Stimulated activated CD4-positive, alpha-beta T cell treated with anti-CD3 and anti-CD28 coated beads, Interleukin-15, amount 100 ng/mL, for 48 hours (primary cell): ENCODE measurements around the gene GRM5.

Experiments
- DNase-seq, 2 donors: peaks; one replicate each; pipeline ENCODE4 v3.0.0-alpha.2; 2020; ENCODE audit warnings: low read depth in 2 of 2

Gene GRM5

DNA sequence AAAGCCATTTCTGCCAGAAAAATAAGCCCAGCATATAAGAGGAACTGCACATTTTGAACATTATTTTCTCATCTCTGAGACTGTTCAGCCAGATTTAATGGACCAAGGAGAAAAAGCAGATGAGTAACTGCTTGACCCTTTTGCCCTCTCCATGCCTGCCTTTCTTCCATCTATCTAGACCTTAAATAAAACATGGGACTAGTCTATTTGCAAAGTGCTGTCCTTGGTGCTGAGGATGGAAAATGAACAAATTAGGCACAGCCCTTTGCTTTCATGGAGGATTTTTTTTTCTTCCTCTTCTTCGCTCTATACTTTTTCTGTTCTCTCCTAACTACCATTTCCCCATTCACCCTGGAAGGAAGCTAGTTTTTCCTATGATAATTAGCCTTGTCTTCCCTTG, 361.3 kb downstream of the GRM5 start:
- no peak for DNase-seq

DNA sequence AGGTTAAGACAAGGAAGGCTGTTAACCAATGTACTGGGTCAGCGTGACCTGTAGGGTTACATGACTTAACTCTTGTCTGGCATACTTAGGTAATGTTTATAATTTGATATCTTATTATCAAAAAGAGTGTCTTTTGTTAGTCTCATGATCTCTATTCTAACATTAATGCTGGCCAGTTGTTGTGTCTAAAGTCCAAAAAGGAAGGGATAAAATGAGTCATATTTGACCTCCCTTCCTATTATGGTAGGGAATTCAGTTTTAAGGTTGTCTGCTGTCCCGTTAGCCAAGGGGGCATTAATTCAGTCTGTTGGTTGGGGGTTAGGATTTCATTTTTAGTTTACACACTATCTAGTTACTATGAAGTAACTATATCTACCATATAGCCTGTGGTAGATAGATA, 364.0 kb downstream of the GRM5 start:
- DNase-seq: no peak

DNA sequence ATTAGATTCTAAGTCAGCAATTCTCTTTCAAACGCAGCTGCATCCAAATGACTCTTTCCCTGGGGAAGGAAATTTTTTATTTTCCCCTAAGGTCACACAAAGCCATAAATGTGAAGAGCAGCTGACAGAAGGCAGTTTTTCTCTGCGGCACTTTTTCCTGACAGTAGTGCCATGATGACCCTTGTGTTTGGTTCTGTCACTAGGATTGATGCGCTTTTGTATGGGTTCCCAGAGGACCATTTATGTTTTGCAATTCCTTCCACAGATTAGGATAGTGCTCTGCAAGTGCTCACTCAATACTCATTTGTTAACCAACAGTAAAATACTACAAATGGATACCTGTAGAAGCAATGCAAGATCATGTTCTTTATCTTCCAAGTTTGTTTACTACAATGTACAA, 368.6 kb downstream of the GRM5 start:
- DNase-seq: no peak

DNA sequence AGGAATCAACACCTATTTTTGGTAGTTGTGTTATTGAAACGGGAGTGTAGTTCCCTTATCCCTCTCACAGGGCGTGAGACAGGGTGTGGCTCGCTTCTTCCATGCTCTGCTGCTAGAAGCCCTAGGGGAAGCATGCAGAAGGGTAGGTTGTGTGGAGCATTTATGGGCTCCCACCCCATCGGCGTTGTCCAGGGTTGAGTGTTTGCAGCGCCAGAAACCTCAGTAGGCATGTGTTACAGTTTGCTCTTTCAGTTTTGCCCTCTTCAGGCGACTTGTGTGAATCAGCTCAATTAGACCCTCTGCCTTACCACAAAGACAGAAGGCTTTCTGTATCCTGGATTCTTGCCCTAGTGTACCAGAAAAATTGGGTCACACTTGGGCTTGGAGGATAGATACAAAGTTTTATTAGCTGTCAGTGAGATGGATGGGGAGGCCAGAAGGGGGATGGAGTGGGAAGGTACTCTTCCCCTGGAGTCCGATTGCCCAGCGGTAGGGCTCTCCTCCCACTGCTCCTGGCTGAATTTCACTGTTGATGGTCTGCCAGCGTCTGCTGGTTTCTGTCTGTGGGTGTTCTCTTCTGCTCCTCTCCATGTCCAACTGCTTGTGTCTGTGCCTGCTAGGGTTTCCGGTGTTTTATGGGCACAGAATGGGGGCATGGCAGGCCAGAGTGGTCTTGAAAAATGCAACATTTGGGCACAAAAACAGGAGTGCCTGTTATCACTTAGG, 369.9 kb downstream of the GRM5 start:
- DNase-seq: no peak

DNA sequence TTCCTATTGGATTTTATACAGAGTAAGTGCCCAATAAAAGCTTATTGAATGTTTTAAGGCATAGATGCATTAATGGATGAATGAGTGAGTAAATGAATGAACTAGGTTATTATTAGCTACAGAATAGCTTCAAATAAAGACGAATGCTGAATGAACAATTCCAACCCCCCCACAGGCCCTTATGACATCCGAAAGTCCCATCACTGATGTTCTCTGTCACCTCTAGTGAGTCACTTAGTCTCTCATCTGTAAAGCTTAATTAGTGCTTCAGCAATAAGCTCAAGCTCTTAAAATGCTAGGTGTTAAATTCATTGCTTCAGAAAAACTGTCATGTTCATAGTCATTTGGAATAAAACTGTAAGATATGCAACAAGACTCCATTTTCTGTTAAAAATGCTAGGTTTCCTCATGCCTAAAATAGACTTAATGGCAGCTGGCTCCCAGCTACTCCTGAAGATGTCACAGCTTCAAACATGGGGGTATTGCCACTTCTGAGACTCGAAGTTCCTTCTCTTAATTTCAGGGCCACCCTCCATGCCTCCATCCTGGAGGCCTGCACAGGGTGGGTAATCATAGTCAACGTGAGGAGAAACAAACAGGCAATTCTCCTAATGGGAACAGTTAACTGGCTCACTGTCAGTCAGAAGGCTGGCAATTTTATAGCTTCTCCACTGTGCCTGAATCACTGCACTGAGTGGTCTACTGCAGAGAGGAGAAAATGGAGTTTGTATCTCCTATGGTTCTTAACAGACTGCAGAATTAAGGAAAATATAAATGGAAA, 373.3 kb downstream of the GRM5 start:
- no peak for DNase-seq

DNA sequence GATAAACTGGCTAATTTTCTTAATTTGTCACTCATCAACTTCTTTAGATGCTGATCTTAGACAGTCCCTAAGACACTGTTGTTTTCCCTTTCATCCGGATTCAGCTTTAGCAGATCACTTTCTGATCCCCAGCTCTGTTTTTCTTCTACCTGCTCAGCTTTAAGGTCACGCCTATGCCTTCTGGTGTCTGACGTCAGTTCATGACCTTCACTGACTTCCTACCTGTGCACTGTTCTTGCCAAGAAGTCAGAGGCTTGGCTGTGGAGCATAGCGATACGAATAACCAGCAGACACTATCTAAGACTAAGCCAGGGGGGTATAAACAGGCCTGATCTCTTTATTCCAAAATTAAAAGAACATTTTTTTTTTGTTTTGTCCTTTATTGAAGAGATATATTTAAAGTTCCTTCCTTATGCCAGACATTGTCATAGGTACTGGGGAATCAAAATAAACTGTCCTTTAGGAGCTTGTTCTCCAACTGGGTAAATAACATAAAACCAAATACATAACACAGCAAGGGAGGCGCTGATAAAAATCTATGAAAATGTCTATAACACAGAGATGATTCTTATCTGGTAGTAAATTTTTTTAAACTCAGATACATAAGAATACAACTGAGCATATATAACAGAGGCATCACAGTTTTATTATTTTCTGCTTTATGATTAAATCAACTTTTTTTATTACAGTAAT, 376.1 kb downstream of the GRM5 start:
- no peak for DNase-seq

DNA sequence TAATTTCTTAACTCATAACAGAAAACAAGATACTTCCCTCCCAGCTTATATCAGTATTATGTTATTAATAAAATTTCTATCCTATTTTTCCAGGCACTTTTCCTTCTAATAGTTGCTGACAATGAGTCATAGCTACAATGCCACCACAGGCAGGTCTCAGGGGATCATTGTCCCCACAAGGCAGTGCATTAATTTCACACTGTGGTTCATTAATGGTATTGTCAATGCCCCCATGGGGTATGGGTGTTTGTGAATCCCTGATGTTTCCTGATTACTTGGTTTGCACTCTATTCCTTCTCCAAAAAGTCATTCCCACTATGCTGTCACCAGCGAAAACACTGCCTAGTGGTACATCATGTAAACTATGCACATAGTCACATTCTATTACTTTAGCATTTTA, 382.8 kb downstream of the GRM5 start:
- no peak for DNase-seq

DNA sequence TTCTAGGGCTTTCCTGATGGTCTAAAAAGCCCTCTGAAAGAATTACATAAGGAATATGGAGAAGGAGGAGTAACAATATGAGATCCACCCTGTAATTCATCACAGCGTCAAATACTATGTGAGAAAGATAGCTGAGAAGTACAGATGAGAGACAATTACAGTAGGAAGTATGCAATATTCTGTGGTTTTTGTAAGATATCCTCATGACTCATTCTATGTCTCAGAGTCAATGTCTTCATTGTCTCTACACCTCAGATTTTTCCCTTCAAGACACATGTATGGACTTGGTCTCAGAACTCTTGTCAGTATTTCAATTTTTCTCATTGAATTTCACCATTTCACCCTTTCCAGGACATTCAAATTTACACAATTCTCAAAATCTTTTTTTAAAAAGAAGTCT, 385.0 kb downstream of the GRM5 start:
- DNase-seq: no peak

DNA sequence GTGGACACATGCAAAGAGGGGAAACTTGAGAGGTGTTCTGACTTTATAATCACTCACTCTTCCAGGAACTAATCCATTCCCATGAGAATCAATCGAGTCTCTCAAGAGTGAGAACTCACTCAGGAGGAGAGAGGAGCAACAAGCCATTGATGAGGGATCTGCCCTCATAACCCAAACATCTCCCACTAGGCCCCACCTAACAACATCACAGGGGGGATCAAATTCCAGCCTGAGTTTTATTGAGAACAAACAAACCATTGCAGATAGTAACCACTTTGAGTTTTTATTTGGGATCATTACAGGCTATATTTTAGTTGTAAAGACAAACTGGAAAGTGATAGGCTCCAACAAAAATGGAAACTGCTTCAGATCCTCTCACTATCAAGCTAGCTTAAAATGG, 399.4 kb downstream of the GRM5 start:
- no peak for DNase-seq

DNA sequence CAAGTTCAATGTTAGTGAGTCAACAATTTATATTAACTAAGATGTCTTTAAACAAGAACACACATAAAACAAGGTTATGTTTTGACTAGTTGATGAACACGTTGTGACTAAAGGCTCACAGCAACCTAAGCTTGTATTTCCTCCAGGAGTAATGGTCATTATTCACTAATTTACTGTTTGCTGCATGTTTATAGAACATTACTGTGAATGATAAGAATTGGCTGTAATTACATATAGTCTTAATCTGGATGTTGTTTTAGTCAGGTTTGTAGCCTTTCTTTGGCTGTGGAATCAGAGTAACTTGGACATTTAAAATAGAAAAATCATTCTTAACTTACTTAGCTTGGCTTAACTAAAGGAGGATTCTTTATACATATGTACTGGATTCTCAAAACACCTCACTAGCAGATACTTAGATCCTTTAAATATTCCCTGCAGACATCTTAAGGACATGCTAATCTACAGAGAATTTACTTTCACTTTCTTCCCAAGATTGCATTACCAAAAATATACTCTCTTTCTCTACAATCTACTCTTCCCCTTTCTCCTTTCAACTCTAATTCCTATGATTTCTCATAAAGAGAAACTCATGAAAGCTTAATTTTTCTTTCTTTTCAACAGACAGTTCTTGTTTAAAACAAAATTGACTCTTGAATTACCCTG, 408.6 kb downstream of the GRM5 start:
- DNase-seq: no peak

DNA sequence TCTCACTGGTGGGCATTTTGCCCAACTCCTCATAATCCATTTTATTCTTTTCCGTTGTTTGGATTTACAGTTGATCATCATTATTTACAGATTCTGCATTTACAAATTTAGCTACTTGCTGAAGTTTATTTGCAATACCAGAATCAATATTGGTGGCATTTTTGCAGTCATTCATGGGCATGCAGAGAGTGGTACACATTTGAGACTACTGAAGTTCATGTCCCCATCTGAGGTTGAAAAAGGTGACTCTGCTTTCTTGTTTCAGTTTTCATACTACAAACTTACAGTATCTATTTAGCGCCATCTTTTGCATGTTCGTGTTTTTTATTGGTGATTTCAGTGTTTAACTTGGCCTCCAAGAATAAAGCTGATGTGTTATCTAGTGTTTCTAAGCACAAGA, 409.5 kb downstream of the GRM5 start:
- no peak for DNase-seq

DNA sequence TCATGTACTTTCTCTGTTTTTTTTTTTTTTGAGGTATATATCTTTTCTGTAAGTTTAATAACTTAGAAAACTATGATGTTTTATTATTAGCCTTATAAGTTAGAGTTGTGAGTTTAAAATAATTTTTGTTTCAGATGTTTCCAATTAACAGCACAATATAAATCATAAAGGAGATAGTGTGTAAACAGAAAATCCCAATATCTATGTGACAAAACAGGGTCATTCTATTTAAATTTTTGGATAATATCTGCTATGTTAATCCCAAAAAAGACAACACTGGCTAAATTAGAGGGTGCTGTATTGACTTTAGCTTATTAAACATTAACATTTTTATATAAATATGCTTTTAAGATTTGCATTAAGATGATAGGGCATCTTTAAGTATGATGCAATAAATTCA, 410.1 kb downstream of the GRM5 start:
- DNase-seq: no peak

DNA sequence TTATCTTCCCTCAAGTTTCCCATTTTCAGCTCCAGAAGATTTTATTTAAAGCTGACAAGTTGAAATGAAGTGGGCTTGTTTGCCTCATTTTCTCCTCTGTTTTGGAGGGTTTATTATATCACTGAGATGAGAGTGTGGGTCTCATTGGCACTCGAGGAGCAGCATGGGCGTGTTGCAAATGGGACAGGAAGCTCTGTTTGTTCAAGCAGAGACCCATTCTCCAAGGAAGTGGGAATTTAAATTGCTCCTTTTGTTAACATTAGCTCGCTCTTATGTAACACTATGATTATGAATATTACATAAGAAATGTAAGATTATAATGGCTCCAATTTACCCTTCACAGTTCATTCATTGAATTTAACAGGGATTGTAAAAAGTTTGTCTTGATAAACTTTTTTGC, 410.6 kb downstream of the GRM5 start:
- no peak for DNase-seq

DNA sequence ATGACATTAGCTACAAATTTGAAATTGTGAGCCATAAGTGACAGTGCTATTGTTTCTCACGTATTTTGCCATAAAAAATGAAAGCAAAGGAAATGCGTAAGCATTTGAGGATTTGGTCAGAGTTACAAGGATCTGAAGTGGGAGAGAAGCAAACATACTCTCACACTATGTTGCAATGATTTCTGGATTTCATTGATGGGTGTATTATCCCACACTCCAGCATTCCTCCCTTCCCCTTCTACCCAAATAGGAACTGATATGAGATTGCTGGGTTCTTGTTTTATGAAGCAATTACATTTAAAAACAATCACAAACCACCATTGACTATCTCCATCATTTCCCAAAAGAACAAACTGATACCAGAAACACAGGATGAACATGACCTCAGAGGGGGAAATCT, 414.2 kb downstream of the GRM5 start:
- DNase-seq: no peak

DNA sequence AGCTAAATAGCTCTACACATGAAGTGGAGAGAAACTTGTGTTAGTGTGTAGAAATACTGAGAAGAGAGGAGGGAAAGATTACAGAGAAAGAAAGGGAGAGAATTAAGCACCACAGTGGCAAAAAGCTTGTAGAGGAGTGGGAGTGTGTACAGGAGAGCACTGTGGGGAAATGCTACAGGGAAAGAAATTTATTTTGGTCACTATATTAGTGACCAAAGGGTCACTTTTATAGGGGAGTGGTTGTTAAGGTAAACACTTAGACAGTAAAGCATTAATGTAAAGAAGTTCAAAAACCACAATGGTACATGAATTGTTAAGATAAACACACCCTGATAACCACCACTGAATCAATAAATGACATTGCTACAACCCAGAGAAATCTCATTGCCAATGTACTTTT, 421.1 kb downstream of the GRM5 start:
- DNase-seq: no peak

DNA sequence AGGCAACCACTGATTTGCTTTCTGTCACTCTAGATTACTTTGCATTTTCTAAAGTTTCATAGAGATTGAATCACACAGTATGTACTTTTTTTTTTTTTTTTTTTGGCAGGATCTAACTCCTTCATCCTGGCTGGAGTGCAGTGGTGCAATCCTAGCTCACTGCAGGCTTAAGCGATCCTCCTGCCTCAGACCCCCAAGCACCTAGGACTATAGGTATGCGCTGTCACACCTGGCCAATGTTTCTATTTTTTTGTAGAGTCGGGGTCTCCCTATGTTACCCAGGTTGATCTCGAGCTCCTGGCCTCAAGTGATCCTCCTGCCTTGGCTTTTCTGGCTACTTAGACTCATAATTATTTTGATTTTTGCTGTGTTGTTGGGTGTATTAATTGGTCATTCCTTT, 433.6 kb downstream of the GRM5 start:
- DNase-seq: no peak

DNA sequence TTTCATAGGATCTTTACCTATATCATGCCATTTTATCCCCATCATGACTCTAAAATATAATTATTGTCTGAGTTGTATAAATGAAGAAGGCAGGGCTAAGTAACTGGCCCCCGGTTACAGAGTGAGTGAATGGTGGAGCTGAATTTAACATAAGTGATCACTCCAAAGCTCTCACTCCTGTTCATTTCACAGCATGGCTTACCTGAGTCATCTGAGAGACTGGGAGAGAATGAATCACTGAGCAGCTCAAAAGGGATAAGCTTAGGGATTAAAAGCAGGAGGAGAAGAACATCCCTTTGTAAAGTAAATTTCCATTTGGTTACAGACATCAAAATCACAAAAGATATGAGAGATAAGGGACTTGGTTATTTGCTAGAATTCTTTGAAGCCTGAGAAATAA, 434.3 kb downstream of the GRM5 start:
- no peak for DNase-seq

DNA sequence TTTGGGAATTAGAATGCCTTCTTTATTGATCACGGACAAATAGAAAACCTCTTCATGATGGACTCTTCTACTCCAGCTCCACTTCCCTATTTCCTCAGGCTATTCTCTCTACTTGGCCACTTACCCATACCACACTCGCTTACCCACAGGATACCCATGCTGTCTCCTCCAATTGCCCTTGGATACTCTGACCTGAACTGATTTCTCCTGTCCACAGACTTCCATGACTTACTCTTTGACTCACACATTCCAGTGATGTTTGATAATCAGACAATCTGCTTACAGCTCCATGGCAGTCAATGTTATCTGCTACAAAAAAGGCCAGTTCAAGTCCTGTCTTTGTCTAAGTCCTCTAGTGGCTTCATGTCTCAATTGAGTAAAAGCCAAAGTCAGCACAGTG, 436.3 kb downstream of the GRM5 start:
- no peak for DNase-seq

DNA sequence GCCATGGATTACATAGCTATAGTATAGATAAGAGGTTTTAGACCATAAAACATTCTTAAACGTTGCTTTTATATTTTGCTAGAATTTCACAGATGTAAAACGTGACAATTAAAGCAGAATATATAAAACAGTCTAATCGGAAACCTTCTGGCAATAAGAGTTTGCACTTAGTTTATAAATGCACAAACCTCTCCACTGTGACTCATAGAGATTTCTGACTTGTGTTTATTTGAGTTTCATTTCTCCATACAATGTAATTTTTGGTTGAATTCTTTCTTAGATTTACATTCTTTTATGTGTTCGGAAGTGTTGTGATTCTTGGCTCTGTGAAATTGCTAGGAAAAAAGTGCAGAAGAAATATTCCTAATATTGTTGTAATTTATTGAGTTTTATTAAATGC, 439.6 kb downstream of the GRM5 start:
- DNase-seq: no peak

DNA sequence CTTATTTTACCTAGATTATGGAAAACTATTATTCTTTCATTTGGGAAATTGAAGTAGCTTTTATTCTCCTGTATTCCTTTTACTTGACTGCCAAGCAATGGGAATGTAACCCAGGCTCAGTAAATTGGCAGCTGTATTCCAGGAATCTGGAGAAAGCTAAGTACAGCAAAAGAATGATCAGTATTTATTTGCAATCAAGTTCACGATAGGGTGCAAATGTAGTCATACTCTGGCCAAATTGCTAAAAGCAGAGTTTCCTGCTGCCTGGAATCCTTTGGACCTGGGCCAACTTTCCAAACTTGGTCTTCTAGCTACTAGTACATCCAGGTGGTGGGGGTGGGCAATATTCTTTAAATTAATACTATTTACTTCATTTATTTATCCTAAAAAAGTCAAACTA, 442.3 kb downstream of the GRM5 start:
- DNase-seq: no peak

DNA sequence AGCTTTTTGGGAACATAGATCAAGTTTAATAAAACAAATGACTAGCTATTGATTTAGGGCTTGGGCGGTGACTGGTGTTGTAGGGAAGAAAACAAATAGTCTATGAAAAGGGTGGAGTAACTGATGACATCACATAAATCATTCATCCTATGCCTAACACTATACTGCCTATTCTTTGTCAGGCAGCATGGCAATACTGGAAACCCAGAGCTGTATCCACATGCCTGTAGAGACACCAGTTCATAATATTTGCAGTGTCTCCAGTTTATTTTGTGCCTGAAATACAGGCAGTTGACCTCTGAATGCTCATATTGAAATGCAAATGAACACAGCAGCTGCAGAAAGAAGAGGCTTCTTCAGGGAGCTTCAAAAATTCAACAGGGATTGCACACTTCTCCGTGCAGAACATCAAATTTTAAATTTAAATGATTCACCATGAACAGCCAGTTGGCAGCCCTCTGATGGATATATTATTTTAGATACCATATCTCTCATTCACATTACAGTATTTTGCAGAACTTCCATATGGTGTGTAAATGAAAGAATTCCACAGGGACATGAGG, 445.1 kb downstream of the GRM5 start:
- no peak for DNase-seq
